ENCODE measurements around the gene HOXA9. TPM values are rescaled to one million over a fixed set of nuclear protein-coding genes. Genes with fewer than 3 reads are reported as not detected.

The HOXA9 gene
- total and polyA plus RNA-seq, 2 of the 8 experiments (the other 6 are each of a cell fraction or from before 2014, with no cell fraction given), result not detected

DNA sequence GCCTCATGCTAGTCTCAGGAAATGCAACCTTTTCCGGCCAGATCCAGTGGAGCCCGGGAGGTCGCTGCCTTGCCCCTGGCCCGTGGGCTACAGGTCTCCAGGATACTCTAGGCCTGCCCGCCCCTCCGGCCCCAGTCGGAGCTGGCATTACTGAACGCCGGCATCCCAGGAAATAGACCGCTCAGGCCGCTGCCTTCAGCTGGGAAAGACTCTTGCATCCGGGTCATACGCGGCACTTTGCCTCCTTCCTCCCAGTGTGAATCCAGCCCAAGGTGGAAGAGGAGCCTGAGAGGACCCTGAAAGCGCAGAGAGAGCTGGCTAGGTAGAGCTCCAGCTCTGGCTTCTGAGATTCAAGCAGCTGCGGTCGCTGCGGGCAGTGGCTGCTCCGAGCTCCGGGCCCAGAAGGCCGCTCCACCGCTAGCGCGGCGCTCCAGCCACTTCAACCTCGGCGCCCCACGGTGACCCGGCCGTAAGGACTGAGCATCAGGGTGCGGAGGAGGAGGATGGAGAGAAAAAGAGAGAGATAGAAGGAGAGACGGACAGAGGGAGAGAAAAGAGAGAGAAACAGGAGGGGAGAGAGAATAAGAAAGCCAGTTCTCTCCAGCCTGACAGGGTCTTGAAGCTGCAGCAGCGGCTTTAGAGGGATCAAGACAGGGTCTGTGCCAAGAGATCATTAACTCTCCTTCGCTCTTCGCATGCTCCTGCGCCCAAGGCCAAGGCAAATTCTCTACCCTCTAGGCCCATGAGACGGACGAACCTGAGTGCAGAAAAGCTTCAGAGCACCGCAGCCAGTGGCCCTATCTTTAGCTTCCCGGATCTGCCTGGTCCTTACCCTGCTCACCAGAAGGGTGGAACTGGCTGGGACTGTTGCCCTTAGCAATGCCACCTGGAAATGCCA is 10.5 kb upstream of the HOXA9 start (continued):
- TF ChIP-seq HDAC6 (IDR thresholded peaks at IDR 0.05; ENCODE audit: low read depth, low read length), result no peak
- TF ChIP-seq GABPA (IDR thresholded peaks at IDR 0.05; ENCODE audit: borderline replicate concordance, insufficient read depth, low read length), result no peak
- no peak for TF ChIP-seq TEAD4 (IDR thresholded peaks at IDR 0.05; ENCODE audit: low read depth, low read length)
- TF ChIP-seq EGR1 (IDR thresholded peaks at IDR 0.05; ENCODE audit: borderline replicate concordance, low read depth, low read length), result no peak
- no peak for TF ChIP-seq CEBPB (IDR thresholded peaks at IDR 0.05; ENCODE audit: low read depth, low read length)
- TF ChIP-seq, protein P1, sequence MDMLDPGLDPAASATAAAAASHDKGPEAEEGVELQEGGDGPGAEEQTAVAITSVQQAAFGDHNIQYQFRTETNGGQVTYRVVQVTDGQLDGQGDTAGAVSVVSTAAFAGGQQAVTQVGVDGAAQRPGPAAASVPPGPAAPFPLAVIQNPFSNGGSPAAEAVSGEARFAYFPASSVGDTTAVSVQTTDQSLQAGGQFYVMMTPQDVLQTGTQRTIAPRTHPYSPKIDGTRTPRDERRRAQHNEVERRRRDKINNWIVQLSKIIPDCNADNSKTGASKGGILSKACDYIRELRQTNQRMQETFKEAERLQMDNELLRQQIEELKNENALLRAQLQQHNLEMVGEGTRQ (IDR thresholded peaks at IDR 0.05; ENCODE audit: low read length), result no peak
- no peak for TF ChIP-seq PHF8 (conservative IDR thresholded peaks at IDR 0.05; ENCODE audit: low read depth, low read length)
- TF ChIP-seq MAFK (IDR thresholded peaks at IDR 0.05; ENCODE audit: low read depth, low read length), result no peak
- TF ChIP-seq JUND (IDR thresholded peaks at IDR 0.05; ENCODE audit: low read length), result no peak
- TF ChIP-seq KDM4A (IDR thresholded peaks at IDR 0.05; ENCODE audit: low read depth, low read length, severe bottlenecking), result no peak
- TF ChIP-seq SIN3A (conservative IDR thresholded peaks at IDR 0.05 in 1 of 2, IDR thresholded peaks at IDR 0.05 in 1 of 2; ENCODE audit: low read depth in 1 of 2, low read length in 2 of 2), result no peak
- no peak for TF ChIP-seq SIRT6 (IDR thresholded peaks at IDR 0.05; ENCODE audit: low read length)
- TF ChIP-seq, protein P2, sequence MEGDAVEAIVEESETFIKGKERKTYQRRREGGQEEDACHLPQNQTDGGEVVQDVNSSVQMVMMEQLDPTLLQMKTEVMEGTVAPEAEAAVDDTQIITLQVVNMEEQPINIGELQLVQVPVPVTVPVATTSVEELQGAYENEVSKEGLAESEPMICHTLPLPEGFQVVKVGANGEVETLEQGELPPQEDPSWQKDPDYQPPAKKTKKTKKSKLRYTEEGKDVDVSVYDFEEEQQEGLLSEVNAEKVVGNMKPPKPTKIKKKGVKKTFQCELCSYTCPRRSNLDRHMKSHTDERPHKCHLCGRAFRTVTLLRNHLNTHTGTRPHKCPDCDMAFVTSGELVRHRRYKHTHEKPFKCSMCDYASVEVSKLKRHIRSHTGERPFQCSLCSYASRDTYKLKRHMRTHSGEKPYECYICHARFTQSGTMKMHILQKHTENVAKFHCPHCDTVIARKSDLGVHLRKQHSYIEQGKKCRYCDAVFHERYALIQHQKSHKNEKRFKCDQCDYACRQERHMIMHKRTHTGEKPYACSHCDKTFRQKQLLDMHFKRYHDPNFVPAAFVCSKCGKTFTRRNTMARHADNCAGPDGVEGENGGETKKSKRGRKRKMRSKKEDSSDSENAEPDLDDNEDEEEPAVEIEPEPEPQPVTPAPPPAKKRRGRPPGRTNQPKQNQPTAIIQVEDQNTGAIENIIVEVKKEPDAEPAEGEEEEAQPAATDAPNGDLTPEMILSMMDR (IDR thresholded peaks at IDR 0.05; ENCODE audit: control extremely low read depth in 1 of 3, insufficient read depth in 1 of 3, low read depth in 1 of 3, low read length in 3 of 3), result no peak
- TF ChIP-seq SRF (IDR thresholded peaks at IDR 0.05; ENCODE audit: low read depth, low read length), result no peak
- no peak for TF ChIP-seq YY1 (IDR thresholded peaks at IDR 0.05; ENCODE audit: low read depth, low read length)
- TF ChIP-seq SP1 (IDR thresholded peaks at IDR 0.05; ENCODE audit: low read depth, low read length), result no peak
- TF ChIP-seq, protein P3, sequence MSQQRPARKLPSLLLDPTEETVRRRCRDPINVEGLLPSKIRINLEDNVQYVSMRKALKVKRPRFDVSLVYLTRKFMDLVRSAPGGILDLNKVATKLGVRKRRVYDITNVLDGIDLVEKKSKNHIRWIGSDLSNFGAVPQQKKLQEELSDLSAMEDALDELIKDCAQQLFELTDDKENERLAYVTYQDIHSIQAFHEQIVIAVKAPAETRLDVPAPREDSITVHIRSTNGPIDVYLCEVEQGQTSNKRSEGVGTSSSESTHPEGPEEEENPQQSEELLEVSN (IDR thresholded peaks at IDR 0.05), result no peak
- TF ChIP-seq RNF2 (IDR thresholded peaks at IDR 0.05; ENCODE audit: borderline replicate concordance, low read depth, low read length, missing control alignments, poor library complexity, severe bottlenecking), result peak; percentile 75
- TF ChIP-seq ZNF274 (IDR thresholded peaks at IDR 0.05; ENCODE audit: borderline replicate concordance, extremely low read depth, low read length), result no peak
- no peak for TF ChIP-seq ASH2L (IDR thresholded peaks at IDR 0.05; ENCODE audit: low read length)

Data from H1 (cell line).